H1 (cell line): ENCODE data around the gene NLN. TPM values are rescaled to one million over a fixed set of nuclear protein-coding genes. Genes with fewer than 3 reads are reported as not detected.

ENCODE experiments used
- polyA plus RNA-seq, 7 experiments: library from polyadenylated mRNA; depleted of rRNA in 3 of 7; stranded (reverse) in 5 of 7; unstranded in 2 of 7; fragments of >200 nt in 5 of 7; fragments of 200-250 nt in 2 of 7; gene quantifications; 1 replicate in 5 of 7; 2 replicates in 1 of 7; 4 replicates in 1 of 7; pipeline versions ENCODE4 v1.2.1 to v1.2.3, GENCODE V29; 2011 to 2013; ENCODE audit warnings: missing spikeins in 2 of 7, mixed read lengths in 2 of 7
- total RNA-seq: library from RNA; stranded (reverse); fragmentation: NEBNext Ultra II Directional; extraction: Animal tissue kit (Norgen Biotek cat#: 25700); gene quantifications from 2 replicates; pipeline ENCODE4 v1.2.1, GENCODE V29; 2021
- TF ChIP-seq, protein P1 (sequence below): fragments of 300-600 bp; sonication (generic); IDR thresholded peaks from 2 replicates; pipeline ENCODE4 v1.7.1; 2012; ENCODE audit warnings: low read length, moderate library complexity, mild to moderate bottlenecking, inconsistent platforms; ENCODE audit not compliant: insufficient replicate concordance

The NLN gene
- total and polyA plus RNA-seq, 2 of the 8 experiments (the other 6 are each of a cell fraction or from before 2014, with no cell fraction given) = 46.7 to 192 TPM

DNA sequence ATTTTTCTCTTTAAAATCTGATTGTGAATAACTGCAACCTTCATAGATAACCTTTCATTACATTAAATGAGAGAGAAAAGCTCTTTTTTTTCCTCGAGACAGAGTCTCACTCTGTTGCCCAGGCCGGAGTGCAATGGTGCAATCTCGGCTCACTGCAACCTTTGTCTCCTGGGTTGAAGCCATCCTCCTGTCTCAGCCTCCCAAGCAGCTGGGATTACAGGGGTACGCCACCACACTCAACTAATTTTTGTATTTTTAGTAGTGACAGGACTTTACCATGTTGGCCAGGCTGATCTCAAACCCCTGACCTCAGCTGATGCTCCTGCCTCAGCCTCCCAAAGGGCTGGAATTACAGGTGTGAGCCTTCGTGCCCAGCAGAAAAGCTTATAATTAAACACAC, 134.5 kb downstream of the NLN start (continued):
- TF ChIP-seq, protein P1, sequence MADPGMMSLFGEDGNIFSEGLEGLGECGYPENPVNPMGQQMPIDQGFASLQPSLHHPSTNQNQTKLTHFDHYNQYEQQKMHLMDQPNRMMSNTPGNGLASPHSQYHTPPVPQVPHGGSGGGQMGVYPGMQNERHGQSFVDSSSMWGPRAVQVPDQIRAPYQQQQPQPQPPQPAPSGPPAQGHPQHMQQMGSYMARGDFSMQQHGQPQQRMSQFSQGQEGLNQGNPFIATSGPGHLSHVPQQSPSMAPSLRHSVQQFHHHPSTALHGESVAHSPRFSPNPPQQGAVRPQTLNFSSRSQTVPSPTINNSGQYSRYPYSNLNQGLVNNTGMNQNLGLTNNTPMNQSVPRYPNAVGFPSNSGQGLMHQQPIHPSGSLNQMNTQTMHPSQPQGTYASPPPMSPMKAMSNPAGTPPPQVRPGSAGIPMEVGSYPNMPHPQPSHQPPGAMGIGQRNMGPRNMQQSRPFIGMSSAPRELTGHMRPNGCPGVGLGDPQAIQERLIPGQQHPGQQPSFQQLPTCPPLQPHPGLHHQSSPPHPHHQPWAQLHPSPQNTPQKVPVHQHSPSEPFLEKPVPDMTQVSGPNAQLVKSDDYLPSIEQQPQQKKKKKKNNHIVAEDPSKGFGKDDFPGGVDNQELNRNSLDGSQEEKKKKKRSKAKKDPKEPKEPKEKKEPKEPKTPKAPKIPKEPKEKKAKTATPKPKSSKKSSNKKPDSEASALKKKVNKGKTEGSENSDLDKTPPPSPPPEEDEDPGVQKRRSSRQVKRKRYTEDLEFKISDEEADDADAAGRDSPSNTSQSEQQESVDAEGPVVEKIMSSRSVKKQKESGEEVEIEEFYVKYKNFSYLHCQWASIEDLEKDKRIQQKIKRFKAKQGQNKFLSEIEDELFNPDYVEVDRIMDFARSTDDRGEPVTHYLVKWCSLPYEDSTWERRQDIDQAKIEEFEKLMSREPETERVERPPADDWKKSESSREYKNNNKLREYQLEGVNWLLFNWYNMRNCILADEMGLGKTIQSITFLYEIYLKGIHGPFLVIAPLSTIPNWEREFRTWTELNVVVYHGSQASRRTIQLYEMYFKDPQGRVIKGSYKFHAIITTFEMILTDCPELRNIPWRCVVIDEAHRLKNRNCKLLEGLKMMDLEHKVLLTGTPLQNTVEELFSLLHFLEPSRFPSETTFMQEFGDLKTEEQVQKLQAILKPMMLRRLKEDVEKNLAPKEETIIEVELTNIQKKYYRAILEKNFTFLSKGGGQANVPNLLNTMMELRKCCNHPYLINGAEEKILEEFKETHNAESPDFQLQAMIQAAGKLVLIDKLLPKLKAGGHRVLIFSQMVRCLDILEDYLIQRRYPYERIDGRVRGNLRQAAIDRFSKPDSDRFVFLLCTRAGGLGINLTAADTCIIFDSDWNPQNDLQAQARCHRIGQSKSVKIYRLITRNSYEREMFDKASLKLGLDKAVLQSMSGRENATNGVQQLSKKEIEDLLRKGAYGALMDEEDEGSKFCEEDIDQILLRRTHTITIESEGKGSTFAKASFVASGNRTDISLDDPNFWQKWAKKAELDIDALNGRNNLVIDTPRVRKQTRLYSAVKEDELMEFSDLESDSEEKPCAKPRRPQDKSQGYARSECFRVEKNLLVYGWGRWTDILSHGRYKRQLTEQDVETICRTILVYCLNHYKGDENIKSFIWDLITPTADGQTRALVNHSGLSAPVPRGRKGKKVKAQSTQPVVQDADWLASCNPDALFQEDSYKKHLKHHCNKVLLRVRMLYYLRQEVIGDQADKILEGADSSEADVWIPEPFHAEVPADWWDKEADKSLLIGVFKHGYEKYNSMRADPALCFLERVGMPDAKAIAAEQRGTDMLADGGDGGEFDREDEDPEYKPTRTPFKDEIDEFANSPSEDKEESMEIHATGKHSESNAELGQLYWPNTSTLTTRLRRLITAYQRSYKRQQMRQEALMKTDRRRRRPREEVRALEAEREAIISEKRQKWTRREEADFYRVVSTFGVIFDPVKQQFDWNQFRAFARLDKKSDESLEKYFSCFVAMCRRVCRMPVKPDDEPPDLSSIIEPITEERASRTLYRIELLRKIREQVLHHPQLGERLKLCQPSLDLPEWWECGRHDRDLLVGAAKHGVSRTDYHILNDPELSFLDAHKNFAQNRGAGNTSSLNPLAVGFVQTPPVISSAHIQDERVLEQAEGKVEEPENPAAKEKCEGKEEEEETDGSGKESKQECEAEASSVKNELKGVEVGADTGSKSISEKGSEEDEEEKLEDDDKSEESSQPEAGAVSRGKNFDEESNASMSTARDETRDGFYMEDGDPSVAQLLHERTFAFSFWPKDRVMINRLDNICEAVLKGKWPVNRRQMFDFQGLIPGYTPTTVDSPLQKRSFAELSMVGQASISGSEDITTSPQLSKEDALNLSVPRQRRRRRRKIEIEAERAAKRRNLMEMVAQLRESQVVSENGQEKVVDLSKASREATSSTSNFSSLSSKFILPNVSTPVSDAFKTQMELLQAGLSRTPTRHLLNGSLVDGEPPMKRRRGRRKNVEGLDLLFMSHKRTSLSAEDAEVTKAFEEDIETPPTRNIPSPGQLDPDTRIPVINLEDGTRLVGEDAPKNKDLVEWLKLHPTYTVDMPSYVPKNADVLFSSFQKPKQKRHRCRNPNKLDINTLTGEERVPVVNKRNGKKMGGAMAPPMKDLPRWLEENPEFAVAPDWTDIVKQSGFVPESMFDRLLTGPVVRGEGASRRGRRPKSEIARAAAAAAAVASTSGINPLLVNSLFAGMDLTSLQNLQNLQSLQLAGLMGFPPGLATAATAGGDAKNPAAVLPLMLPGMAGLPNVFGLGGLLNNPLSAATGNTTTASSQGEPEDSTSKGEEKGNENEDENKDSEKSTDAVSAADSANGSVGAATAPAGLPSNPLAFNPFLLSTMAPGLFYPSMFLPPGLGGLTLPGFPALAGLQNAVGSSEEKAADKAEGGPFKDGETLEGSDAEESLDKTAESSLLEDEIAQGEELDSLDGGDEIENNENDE = no peak
